Mucosa of gallbladder (tissue), 1 donor: ENCODE data around the gene CNTNAP5. TPM values are rescaled to one million over a fixed set of nuclear protein-coding genes. Genes with fewer than 3 reads are reported as not detected.

Experiments
- DNase-seq: peaks from one replicate; pipeline ENCODE4 v3.0.0-alpha.2; 2020; ENCODE audit warnings: low spot score
- total RNA-seq: library from RNA; stranded (reverse); gene quantifications from one replicate; pipeline ENCODE4 v1.2.1, GENCODE V29; 2021
- donor health status: DM: no; HTN: no; CAD: no.

Gene CNTNAP5
- total RNA-seq, 1 donor from 2014 or later: 31.7 TPM

- no peak for DNase-seq
These were observed 859.2 kb downstream of the CNTNAP5 start for GRCh38 chr2:124884315-124884714.

DNA sequence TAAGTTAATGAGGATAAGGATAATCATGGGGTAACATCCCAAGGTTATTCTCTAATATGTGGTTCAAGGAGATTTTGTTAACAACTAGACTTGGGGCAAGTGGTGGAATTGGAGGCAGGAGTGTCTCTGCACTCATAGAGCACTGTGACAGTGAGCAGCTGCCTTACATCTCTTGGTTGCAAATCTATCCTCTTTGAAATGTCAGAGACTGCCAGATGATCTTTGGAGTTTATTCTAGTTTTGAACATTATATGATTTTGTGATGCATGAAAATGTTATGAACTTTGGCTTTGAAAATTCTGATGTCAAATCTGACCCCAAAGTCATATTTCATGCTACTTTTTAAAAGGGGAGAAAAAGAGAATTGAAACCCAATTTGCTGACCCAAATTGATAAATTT, 861.1 kb downstream of the CNTNAP5 start:
- DNase-seq: no peak

DNA sequence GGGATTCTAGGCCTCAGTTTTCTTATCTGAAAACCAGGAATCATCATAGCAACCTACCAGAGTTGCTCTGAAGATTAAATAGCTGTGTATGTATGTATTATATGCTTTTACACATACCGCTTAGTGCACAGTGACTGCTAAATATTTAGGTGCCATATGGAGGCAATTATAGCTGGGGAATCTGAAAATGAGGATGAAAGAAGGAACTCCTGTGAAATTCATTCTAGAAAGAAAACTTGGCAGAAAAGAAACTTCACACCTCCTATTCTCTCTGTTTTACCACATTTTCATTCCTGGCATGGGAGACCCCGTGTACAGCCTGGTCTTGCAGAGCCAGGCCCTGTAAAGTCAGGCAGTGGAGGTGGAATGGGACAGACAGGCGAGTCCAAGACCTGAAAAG, 862.4 kb downstream of the CNTNAP5 start:
- DNase-seq: no peak

DNA sequence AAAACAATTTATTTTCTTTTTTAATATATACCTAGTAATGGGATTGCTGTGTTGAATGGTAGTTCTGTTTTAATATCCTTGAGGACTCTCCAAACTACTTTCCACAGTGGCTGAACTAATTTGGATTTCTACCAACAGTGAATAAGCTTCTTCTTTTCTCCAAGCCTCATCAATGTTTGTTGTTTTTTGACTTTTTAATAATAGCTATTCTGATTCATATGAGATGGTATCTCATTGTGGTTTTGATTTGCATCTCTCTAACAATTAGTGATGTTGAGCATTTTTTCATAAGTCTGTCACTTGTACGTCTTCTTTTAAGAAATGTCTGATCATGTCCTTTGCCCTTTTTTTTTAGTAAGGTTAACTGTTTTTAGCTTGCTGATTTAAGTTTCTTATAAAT, 863.3 kb downstream of the CNTNAP5 start:
- no peak for DNase-seq

GRCh38 chr2:124894199-124894598, 869.1 kb downstream of the CNTNAP5 start:
- no peak for DNase-seq

- DNase-seq: no peak
These were observed 873.7 kb downstream of the CNTNAP5 start for GRCh38 chr2:124898827-124899226.

- no peak for DNase-seq
These were observed 883.3 kb downstream of the CNTNAP5 start for GRCh38 chr2:124908411-124908810.

- DNase-seq: no peak
These were observed 886.5 kb downstream of the CNTNAP5 start for GRCh38 chr2:124911560-124911959.

DNA sequence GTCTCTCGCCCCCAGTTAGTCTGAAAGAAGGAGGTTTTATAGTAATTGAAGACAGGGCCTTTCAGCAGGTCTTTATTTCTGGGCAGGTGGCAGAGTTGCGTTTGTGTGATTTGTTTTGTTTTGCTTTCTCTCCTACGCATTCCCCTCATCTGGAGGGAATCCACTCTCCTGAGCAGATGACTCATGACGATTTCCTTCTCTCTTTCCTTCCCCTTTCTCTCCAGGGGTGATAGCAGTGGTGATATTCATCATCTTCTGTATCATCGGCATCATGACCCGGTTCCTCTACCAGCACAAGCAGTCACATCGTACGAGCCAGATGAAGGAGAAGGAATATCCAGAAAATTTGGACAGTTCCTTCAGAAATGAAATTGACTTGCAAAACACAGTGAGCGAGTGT, 888.8 kb downstream of the CNTNAP5 start:
- DNase-seq: no peak

GRCh38 chr2:124915567-124915966, 890.5 kb downstream of the CNTNAP5 start:
- DNase-seq: no peak

GRCh38 chr2:124919296-124919695, 894.2 kb downstream of the CNTNAP5 start:
- no peak for DNase-seq

DNA sequence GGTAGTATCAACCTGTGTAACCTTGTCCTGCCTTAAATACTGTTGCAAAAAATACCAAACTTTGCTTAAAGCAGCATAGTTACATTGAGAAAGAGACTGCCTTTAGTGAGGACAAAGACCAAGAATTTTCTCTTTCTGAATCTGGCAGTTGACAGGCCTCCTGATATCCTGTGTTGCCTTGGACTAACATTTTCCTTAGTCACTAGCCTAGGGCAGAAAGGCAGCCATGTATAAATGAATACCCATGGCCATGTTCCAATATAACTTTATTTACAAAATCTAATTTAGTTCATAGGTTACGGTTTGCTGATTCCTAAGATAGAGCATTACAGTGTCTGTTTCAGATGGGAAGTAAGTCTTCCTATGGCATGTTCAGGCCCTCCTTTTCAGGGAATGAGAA, 895.4 kb downstream of the CNTNAP5 start:
- no peak for DNase-seq

GRCh38 chr2:124921191-124921590, 896.1 kb downstream of the CNTNAP5 start:
- DNase-seq: no peak

- no peak for DNase-seq
These were observed 898.0 kb downstream of the CNTNAP5 start for GRCh38 chr2:124923097-124923496.

- no peak for DNase-seq
These were observed 908.8 kb downstream of the CNTNAP5 start for GRCh38 chr2:124933883-124934282.

DNA sequence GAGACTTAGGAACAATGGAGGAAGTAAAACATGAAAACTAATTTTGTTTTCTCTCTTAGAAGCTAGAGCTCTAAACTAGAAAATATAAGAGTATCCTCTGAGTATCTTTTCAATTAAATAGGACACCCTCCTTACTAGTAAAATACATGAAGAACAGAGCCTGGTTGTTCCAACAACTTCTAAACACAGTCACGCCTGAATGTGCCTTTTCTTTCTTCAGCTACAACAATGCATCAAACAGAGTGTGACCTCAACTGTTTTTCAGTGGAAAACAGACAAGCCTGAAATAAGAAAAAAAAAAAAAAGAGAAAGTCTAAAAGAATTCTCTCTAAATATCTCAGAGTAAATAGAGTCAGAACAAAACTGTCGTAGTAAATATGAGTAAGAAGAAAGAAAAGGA, 928.8 kb downstream of the CNTNAP5 start:
- no peak for DNase-seq

DNA sequence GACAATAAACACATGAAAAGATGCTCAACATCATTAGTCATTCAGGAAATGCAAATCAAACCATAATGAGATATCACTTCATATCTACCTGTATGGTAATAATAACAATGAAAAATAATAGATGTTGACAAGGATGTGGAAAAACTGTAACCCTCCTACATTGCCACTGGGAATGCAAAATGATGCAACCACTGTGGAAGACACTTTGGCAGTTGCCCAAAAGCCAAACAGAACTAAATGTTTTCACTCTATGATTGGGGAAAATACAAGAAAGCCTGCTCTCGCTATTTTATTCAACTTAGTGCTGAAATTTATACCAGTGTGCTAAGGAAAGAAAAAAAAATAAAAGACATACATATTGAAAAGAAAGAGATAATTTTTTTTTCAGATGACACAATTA, 934.5 kb downstream of the CNTNAP5 start:
- no peak for DNase-seq

GRCh38 chr2:124961132-124961531, 936.0 kb downstream of the CNTNAP5 start:
- DNase-seq: no peak
